Ishikawa (cell line): ENCODE results near the gene CA12.

Experiments
- CEBPB ChIP-seq: IDR thresholded peaks from 2 replicates; pipeline ENCODE4 v1.6.1; 2012
- CREB1 ChIP-seq: IDR thresholded peaks from 2 replicates; pipeline ENCODE4 v1.6.1; 2012; ENCODE audit warnings: low read depth
- EGR1 ChIP-seq: IDR thresholded peaks from 2 replicates; pipeline ENCODE4 v1.6.1; 2012
- EP300 ChIP-seq: IDR thresholded peaks from 2 replicates; pipeline ENCODE4 v1.6.1; 2012; ENCODE audit warnings: borderline replicate concordance
- FOXM1 ChIP-seq: IDR thresholded peaks from 2 replicates; pipeline ENCODE4 v1.6.1; 2012; ENCODE audit warnings: low read depth, borderline replicate concordance
- NFIC ChIP-seq: IDR thresholded peaks from 2 replicates; pipeline ENCODE4 v1.6.1; 2012
- RAD21 ChIP-seq: IDR thresholded peaks from 2 replicates; pipeline ENCODE4 v1.6.1; 2012; ENCODE audit warnings: low read depth
- TAF1 ChIP-seq: IDR thresholded peaks from 2 replicates; pipeline ENCODE4 v1.6.1; 2012; ENCODE audit warnings: low read depth, mild to moderate bottlenecking
- TCF12 ChIP-seq: IDR thresholded peaks from 2 replicates; pipeline ENCODE4 v1.6.1; 2012; ENCODE audit warnings: low read depth
- TEAD4 ChIP-seq: IDR thresholded peaks from 2 replicates; pipeline ENCODE4 v1.6.1; 2012
- YY1 ChIP-seq: IDR thresholded peaks from 2 replicates; pipeline ENCODE4 v1.6.1; 2012; ENCODE audit warnings: low read depth
- ZBTB7A ChIP-seq: IDR thresholded peaks from 2 replicates; pipeline ENCODE4 v1.6.1; 2012; ENCODE audit warnings: low read depth
- TF ChIP-seq, protein P1 (sequence below): IDR thresholded peaks from 2 replicates; pipeline ENCODE4 v1.6.1; 2012; ENCODE audit warnings: low read depth, mild to moderate bottlenecking
- TF ChIP-seq, protein P2 (sequence below): IDR thresholded peaks from 2 replicates; pipeline ENCODE4 v1.6.1; 2012
- TF ChIP-seq, protein P3 (sequence below): IDR thresholded peaks from 2 replicates; pipeline ENCODE4 v1.6.1; 2012

The CA12 gene

DNA sequence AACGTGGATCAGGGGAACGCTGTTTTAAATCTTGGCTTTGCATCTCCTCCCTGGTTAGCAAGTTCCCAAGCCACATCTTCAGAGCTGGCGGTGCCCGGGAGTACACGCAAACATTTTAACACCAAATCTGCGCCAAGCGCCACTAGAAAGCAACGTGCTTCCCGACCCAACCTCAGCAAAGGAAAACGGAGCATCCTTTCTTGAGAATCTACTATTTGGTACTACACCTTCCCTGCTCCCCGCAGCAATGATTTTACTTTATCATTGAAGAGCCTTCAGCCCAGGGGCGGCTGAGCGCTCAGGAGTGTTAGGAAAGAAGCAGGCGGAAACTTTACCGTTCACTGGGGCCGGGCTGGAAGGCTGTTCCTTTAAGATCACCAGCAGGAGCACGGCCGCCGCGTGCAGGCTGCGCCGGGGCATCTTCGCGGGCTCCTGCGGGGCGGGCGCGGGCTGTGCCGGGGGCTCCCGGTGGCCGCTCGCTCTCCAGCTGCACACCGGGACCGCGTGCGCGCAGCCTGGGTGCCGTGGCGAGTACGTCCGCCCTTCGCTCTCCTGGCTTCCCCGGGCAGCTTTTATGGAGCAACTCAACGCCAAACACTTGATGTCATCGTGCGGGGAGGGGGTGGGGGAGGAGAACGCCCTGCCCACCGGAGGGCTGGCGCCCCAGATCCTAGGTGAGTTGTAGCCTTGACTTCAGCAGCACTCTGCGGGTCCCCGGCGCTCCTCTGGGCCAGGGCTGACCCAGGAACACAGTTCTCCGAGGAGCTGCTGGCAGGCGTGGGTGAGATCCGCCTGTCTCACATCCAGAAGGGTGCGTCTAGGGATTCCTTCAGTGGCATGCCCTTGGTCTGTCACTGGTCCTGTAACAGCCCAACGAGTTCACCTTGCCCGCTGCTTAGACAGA is at the start of gene CA12:
TSS of gene CA12 (minus strand) at position 546 of the 904 bp plus-strand sequence. CDS start at position 420, 126 bp downstream.
- TF ChIP-seq TCF12 (no peak), CREB1 (no peak), CEBPB (peak; percentile 19; the same call in 1 of the 2 replicates), ZBTB7A (no peak), TEAD4 (no peak), FOXM1 (no peak)
- TF ChIP-seq, protein P1, sequence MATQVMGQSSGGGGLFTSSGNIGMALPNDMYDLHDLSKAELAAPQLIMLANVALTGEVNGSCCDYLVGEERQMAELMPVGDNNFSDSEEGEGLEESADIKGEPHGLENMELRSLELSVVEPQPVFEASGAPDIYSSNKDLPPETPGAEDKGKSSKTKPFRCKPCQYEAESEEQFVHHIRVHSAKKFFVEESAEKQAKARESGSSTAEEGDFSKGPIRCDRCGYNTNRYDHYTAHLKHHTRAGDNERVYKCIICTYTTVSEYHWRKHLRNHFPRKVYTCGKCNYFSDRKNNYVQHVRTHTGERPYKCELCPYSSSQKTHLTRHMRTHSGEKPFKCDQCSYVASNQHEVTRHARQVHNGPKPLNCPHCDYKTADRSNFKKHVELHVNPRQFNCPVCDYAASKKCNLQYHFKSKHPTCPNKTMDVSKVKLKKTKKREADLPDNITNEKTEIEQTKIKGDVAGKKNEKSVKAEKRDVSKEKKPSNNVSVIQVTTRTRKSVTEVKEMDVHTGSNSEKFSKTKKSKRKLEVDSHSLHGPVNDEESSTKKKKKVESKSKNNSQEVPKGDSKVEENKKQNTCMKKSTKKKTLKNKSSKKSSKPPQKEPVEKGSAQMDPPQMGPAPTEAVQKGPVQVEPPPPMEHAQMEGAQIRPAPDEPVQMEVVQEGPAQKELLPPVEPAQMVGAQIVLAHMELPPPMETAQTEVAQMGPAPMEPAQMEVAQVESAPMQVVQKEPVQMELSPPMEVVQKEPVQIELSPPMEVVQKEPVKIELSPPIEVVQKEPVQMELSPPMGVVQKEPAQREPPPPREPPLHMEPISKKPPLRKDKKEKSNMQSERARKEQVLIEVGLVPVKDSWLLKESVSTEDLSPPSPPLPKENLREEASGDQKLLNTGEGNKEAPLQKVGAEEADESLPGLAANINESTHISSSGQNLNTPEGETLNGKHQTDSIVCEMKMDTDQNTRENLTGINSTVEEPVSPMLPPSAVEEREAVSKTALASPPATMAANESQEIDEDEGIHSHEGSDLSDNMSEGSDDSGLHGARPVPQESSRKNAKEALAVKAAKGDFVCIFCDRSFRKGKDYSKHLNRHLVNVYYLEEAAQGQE, result no peak
- TF ChIP-seq, protein P2, sequence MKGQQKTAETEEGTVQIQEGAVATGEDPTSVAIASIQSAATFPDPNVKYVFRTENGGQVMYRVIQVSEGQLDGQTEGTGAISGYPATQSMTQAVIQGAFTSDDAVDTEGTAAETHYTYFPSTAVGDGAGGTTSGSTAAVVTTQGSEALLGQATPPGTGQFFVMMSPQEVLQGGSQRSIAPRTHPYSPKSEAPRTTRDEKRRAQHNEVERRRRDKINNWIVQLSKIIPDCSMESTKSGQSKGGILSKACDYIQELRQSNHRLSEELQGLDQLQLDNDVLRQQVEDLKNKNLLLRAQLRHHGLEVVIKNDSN, result no peak
- TF ChIP-seq, protein P3, sequence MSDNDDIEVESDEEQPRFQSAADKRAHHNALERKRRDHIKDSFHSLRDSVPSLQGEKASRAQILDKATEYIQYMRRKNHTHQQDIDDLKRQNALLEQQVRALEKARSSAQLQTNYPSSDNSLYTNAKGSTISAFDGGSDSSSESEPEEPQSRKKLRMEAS, result peak; percentile 68; the same call in 1 of the 2 replicates

DNA sequence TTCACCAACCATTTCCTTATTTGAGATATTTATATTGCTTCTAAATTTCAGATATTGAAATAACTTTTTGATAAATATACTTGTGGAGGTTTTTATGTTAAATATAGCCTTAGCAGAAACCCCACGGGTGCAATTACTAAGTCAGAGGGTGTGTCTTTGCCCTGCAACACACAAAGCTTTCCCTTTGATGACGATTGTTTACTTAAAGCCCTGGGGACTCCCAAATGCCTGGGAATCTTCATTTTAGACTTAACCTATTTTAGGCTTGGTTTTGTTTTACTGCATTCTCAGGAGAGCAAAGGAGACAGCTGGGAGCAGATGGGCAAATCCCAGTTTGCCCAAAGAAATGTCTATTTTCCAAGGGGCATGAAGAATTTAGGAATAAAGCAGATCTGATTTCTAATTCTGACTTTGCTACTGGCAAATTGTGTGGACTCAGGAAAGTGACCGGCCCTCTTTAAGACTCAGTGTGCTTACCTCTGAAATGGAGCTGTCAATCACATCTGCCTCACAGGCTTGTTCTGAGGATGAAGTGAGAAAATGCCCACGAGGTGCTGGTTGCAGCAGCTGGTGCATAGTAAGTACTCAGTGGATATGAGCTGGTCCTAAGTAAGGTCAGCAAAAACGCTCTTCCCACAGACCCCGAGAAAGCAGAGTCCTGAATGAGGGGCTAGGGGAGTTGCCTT is 49.3 kb upstream of the CA12 start:
- TF ChIP-seq TCF12 (no peak), CEBPB (no peak), EGR1 (no peak), YY1 (no peak), TAF1 (no peak), NFIC (no peak)
- TF ChIP-seq, protein P3, result no peak

DNA sequence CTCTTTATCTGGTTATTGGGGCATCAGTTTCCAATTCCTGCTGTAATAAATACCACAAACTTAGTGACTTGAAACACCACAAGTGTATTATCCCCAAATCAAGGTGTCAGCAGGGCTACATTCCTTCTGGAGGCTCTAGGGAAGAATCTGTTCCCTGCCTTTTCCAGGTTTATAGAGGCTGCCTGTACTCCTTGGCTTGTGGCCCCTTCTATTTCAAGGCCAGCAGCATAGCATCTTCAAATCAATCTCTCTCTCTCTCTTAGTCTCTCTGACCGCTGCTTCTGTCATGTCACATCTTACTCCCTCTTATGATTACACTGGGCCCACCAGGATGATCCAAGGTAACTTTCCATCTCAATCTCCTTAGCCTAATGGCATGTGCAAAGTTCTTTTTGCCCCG is 44.9 kb upstream of the CA12 start:
- no peak for TF ChIP-seq NFIC
- no peak for TF ChIP-seq TEAD4
- no peak for TF ChIP-seq CEBPB
- TF ChIP-seq FOXM1, result no peak
- TF ChIP-seq, protein P3, result no peak
- TF ChIP-seq YY1, result no peak
- TF ChIP-seq CREB1, result no peak
- TF ChIP-seq, protein P2, result no peak
- TF ChIP-seq ZBTB7A, result no peak
- TF ChIP-seq, protein P1, result no peak
- no peak for TF ChIP-seq TAF1
- no peak for TF ChIP-seq TCF12
- TF ChIP-seq EP300, result no peak
- TF ChIP-seq EGR1, result no peak

DNA sequence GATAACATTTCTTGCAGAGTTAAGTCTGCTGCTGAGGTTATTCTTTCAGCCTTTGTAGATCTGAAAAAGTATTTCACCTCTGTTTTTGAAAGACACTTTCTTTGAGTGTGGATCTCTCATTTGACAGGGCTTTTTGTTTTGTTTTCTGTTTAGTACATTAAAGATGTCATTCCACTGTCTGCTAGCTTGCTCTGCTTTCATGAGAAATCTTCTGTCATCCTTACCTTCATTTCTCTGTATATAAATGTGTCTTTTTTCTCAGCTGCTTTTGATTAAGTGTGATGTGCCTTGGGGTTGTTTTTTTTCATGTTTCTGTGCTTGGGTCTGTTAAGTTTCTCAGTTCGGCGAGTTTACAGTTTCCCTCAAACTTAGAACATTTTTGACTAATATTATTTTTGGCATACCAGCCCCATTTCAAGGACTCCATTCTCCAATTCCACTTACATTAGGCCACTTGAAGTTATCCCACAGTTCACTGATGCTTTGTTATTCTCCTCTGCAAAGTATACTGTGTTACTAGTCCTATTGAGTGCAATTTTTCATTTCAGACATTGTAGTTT is 43.9 kb upstream of the CA12 start:
- TF ChIP-seq TAF1 (no peak), EGR1 (no peak)
- TF ChIP-seq, protein P3, result no peak

DNA sequence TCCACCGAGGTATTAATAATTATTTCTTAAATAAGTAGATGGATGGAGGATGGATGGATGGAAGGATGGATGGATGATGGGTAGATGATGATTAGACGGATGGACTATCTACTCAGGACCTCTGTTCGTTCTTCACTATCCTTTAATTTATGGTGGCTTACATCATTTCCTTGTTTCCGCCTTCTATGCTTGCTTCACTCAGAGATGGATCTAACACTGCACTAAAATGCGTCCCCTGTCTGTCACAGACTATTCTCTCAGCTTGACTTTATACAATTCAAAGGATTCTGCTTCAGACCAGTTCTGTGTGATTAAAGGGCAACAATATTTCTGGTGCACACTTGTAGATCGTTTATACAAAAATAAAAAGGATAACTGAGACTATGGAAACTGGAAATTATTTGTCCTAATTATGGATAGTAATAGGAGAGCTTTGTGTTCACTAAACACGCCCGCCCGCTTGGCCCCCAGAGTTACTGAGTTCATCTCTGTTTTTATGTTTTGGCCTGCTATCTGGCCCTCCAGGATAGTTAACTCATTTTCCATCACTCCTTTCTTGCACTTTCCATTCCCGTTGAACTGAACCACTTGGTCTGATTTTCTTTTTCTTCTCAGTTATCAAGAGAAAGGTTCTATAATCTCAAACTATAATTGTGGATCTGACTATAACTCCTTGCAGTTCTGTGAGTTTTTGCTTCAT is 41.4 kb upstream of the CA12 start:
- no peak for TF ChIP-seq ZBTB7A
- no peak for TF ChIP-seq TAF1
- TF ChIP-seq, protein P1, result no peak
- TF ChIP-seq, protein P3, result no peak
- TF ChIP-seq EP300, result no peak
- TF ChIP-seq FOXM1, result no peak
- TF ChIP-seq EGR1, result no peak
- no peak for TF ChIP-seq TEAD4
- no peak for TF ChIP-seq CEBPB
- no peak for TF ChIP-seq NFIC
- TF ChIP-seq, protein P2, result no peak
- TF ChIP-seq TCF12, result no peak
- no peak for TF ChIP-seq RAD21
- TF ChIP-seq CREB1, result no peak
- no peak for TF ChIP-seq YY1
